GM12892 (cell line): ENCODE data around the gene EFCAB11.

Source experiments
- DNase-seq: peaks from one replicate; pipeline ENCODE4 v3.0.0; 2011; ENCODE audit not compliant: insufficient read length
- FAIRE-seq: peaks from 2 replicates; lab custom pipeline; 2011; peaks lifted over from hg19 to GRCh38; lab: Jason Lieb, UNC
- POLR2A ChIP-seq: IDR thresholded peaks from 2 replicates; pipeline ENCODE4 v1.6.1; 2011; ENCODE audit warnings: low read depth, low read length, control low read depth
- POLR2AphosphoS5 ChIP-seq: IDR thresholded peaks from 2 replicates; pipeline ENCODE4 v1.6.1; 2011; ENCODE audit warnings: low read depth, low read length, control low read depth
- TAF1 ChIP-seq: IDR thresholded peaks from 2 replicates; pipeline ENCODE4 v1.6.1; 2011; ENCODE audit warnings: low read depth, mild to moderate bottlenecking, control low read depth, low read length, borderline replicate concordance

The EFCAB11 gene

DNA sequence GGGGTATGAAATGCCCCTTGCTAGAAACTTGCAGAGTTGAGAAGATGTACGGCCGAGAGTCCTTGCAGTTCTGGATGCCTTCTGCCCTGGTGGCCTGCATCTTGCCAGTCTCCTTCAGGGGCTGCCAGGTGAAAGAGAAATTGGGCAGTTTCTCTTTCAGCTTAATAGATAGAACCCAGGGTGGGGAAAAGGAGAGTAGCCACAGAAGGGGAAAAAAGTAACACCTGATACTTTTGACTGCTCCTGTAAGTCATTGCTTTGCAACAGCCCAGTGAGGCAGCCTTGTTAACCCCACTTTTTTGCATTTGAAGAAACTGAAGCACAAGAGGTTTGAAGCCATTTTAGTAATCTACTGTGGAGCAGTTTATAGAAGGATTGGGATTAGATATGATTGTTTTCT lies 28.8 kb upstream of the EFCAB11 start:
- TF ChIP-seq POLR2AphosphoS5: no peak
- TF ChIP-seq POLR2A: no peak
- no peak for TF ChIP-seq TAF1
- no peak for FAIRE-seq

DNA sequence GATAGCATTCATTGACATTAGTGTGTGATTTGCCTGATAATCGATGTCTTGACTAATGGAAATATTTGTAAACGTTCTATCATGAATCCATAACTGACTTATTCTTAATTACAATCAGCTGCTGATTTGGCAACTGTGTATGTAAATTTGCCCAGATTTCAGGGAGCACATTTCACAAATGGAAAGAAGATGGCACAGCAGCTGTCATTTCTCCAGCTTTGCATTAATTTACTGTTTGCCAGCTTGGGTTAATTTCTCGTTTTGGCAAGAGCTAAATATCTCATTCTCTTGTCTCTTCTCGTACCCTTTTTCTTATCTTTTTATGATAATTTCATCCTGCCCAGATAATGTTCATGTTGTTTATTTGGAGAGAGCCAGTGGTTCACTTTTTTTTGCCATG lies 24.1 kb upstream of the EFCAB11 start:
- DNase-seq: no peak
- TF ChIP-seq POLR2AphosphoS5: no peak
- TF ChIP-seq TAF1: no peak
- TF ChIP-seq POLR2A: no peak
- FAIRE-seq: no peak

More for the DNA sequence above, 28.8 kb upstream of the EFCAB11 start:
- no peak for DNase-seq

DNA sequence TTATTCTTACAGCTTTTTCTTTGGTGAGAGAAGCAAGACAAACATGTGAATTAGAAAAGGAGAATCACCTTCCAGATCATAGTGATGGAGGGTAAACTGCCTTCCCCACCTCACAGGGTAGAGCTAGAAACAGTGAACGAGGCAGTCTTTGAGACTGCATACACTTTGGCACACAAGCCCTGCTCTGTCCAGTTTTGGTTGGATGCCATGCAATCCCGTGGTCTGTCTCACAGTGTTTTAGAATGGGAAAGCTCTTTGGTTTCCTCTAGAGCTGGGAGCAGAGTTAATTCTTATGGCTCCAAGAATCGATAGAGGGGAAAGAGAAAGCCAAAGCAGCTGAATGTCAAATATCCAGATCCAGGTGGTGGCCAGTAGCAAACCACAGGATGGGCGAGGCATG lies 23.1 kb upstream of the EFCAB11 start:
- no peak for TF ChIP-seq TAF1
- no peak for TF ChIP-seq POLR2AphosphoS5
- no peak for TF ChIP-seq POLR2A
- no peak for DNase-seq
- no peak for FAIRE-seq

DNA sequence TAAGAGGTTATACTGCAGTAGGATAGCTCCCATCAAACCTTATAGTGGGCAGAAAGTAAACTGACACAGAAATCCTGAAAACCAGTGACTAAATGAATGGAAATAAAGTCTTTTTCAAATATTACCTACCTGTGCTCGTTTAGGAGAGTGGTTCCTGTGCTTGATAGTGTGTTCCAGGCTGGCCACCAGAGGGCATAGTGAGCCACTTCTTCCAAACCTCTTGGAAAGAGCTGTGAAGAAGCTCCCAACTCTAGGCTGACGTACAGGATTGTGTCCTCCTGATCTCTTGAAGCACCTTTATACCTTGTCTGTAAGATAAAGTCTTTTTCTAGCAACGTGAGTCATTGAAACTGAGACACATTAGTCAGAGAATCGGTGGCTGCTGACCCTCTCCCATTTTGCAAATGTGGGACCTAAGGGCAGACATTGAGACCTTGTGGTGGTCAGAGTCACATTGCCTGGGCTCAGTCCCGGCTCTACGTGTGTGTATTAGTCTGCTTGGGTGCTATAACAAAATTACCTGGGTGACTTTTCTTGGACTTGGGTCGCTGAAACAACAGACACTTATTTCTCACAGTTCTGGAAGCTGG lies 18.8 kb upstream of the EFCAB11 start:
- FAIRE-seq (peak; percentile 66), DNase-seq (peak; percentile 28)
- TF ChIP-seq TAF1 (no peak), POLR2AphosphoS5 (no peak), POLR2A (no peak)

DNA sequence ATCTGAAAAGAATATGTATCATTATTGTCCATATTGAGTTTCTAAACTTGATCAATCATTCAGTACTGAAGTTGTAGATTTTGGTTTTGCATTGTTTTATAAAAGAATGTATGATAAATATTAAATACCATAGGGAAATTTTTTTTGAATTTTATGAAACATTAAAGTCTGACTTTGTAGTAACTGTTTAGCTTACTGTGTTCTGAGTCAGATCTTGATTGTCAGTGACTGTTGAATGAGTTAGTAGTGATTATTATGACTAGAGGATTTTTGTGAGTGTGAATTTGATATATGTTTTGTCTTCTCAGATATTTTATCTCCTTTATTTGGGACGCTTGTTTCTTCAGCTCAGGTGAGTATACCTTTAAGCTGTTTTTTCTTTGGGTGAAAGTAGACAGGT lies 11.3 kb upstream of the EFCAB11 start:
- no peak for DNase-seq
- FAIRE-seq: no peak
- TF ChIP-seq POLR2A (no peak), POLR2AphosphoS5 (no peak), TAF1 (no peak)

DNA sequence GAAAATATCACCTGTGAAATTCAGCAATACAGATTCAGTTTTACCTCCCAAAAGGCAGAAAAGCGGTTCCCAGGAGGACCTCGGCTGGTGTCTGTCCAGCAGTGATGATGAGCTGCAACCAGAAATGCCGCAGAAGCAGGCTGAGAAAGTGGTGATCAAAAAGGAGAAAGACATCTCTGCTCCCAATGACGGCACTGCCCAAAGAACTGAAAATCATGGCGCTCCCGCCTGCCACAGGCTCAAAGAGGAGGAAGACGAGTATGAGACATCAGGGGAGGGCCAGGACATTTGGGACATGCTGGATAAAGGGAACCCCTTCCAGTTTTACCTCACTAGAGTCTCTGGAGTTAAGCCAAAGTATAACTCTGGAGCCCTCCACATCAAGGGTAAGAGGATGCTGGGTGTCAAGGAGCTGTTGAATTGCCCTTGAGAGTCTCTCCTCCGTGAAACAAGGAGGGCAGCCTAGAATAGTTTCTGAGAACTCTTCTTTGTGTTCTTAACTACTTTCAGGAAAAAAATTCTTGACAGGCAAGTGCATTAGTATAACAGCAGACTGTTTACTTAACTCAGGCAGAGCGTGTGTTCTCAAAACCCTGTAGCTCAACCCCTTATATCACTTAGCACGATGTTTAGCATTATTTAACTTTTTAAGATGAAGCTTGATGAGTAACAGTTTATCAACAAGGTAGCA lies 8.9 kb upstream of the EFCAB11 start:
- TF ChIP-seq POLR2A (no peak), POLR2AphosphoS5 (no peak), TAF1 (no peak)
- DNase-seq: no peak
- FAIRE-seq: no peak

DNA sequence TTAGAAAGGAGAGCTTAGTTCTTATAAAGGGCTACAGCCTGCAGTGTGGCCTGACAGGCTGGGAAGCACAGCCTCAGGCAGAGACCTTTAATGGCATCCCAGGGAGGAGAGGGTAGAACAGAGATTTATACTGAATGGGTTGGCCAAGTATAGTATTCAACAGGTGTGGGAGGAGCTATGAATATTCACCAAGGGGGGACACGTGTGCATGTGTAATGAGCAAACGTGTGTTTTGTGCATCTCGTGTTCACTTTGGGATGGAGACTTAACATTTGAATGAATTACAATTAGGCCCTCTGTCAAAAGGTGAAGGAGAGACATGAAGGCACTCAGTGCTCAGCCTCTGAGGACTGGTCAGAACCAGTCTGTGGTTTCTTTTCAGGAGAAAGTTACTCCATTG lies 6.4 kb upstream of the EFCAB11 start:
- FAIRE-seq: no peak
- DNase-seq: no peak

DNA sequence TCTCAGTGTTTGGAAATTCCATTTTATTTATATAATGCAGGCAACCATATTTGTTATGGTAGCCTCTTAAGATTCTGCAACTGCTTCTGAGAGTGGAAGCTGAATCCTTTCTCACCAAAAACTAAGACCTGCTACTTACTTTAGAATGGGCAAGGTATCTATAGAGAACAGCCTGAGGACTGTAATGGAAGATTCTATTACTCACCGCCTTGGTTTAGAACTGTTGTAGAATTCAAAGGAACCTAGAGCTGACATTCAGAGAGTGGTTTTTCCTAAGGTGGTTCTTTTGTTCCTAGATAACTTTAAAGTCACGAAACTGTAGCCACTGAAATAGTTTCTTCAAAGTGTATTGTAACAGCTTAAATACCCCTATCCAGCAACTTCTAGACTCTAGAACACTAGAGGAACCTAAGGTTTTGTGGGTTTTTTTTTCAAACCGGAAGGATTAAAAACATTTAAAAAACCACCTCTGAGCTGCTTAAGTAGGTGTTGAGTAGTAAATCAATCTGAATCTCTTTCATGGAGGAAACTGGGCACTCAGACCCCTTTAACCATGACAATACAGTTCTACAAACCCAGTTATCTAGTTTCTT lies 5.4 kb upstream of the EFCAB11 start:
- DNase-seq: no peak
- TF ChIP-seq POLR2A (no peak), TAF1 (no peak), POLR2AphosphoS5 (no peak)
- no peak for FAIRE-seq

More for the DNA sequence above, 6.4 kb upstream of the EFCAB11 start:
- TF ChIP-seq POLR2A: no peak
- no peak for TF ChIP-seq TAF1
- TF ChIP-seq POLR2AphosphoS5: no peak

DNA sequence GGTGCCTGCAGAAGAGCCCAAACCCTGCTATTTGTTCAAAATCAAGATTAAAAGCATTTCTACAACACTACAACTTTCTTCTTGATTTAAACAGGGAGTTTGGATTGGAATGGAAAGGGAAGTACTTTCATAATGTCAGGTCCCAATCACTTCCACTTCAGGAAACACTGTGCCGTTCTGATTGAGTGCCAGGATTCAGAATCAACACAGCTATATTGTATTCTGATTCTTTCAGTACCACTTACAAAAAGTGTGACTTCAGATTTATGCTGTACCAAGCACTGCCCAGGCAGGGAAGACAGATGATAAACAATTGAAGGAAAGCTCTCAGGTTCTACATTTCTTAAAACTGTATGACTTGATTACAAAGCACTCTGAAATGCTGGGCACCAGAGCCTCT lies 4.4 kb upstream of the EFCAB11 start:
- no peak for DNase-seq
- FAIRE-seq: no peak
- TF ChIP-seq TAF1 (no peak), POLR2AphosphoS5 (no peak), POLR2A (no peak)

DNA sequence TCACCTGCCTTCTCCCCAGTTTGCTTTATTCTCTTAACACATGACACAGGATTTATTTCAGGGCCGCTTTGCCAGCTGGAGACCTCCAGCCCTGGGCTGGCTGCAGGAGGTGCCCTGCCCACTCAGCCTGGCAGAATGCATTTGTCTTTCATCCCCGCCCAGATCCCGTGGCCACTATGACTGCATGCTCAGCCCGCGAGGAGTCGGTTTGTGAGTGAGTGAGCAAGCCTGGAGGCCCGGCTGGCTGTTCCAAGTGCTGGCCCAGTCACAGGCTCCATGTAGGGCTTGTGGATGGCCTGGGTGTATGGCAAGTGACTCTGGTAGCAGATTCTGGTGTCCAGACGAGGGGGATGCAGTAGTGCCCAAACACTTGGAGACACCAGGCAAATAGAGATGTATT lies 3.3 kb upstream of the EFCAB11 start:
- DNase-seq (no peak), FAIRE-seq (no peak)
- TF ChIP-seq TAF1 (no peak), POLR2A (no peak), POLR2AphosphoS5 (no peak)

DNA sequence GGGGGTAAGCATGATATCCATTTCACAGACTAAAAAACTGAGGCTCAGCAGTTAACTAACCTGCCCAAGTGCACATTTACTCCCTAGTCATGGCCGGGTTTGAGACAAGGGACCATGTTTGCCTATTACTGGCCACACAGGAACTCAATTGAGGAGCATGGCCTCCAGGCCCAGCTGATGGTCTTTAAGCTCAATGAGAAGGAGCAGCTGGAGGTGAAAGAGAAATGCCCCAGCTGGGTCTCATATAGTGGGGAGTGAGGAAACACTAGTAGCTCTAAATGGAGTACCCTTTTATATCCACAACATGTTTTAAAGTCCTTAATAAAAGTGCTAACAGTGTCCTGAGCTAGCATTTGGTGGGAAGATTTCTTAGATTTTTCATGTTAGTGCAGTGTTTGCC lies 2.8 kb upstream of the EFCAB11 start:
- DNase-seq: no peak
- TF ChIP-seq POLR2A (no peak), TAF1 (no peak), POLR2AphosphoS5 (no peak)
- no peak for FAIRE-seq

DNA sequence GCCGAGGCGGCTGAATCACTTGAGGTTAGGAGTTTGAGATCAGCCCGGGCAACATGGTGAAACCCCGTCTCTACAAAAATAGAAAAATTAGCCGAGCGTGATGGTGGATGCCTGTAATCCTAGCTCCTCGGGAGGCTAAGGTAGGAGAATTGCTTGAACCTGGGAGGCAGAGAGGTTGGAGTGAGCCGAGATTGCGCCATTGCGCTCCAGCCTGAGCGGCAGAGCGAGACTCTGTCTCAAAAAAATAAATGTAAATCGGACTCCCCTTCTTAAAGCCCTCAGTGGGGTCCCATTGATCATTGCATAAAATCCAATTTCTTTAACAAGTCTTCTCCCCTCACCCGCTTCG lies 2.1 kb upstream of the EFCAB11 start:
- FAIRE-seq: no peak
- TF ChIP-seq POLR2A: no peak
- no peak for TF ChIP-seq TAF1
- no peak for TF ChIP-seq POLR2AphosphoS5
- DNase-seq: no peak
